K562 (cell line): ENCODE results near the gene MDM4. TPM values are rescaled to one million over a fixed set of nuclear protein-coding genes. Genes with fewer than 3 reads are reported as not detected.
A peak's percentile ranks its signal among the peaks of the same experiment; 100 is the strongest.

Experiments used
- CHD7 ChIP-seq: fragments of 200-600 bp; sonication (generic); IDR thresholded peaks from one replicate; pipeline ENCODE4 v1.6.1; 2012; ENCODE audit warnings: mild to moderate bottlenecking, low read depth, low read length, inconsistent platforms
- FOXP4 ChIP-seq: sonication (generic); formaldehyde crosslinking; IDR thresholded peaks from 2 replicates; pipeline ENCODE4 v1.8.0; 2022; ENCODE audit warnings: mild to moderate bottlenecking, missing genetic modification reagents, borderline replicate concordance
- FUS ChIP-seq: fragments of 200-400 bp; formaldehyde crosslinking; optimal IDR thresholded peaks from 2 replicates; pipeline ENCODE3; 2017; ENCODE audit warnings: low read depth, low read length
- IRF1 ChIP-seq: sonication (generic); formaldehyde crosslinking; IDR thresholded peaks from 2 replicates; pipeline ENCODE4 v1.8.0; 2022; ENCODE audit warnings: missing genetic modification reagents, mild to moderate bottlenecking, borderline replicate concordance
- KLF16 ChIP-seq: IDR thresholded peaks from 2 replicates; pipeline ENCODE4 v1.6.1; 2016; ENCODE audit warnings: antibody characterized with exemption
- MED1 ChIP-seq: sonication (generic); formaldehyde crosslinking; IDR thresholded peaks from 2 replicates; pipeline ENCODE4 v1.8.1; 2023; ENCODE audit warnings: missing genetic modification reagents, borderline replicate concordance
- PRDM10 ChIP-seq: fragments of 450-650 bp; IDR thresholded peaks from 2 replicates; pipeline ENCODE4 v1.6.1; 2018; ENCODE audit not compliant: partially characterized antibody
- TFAM ChIP-seq: fragments of 250-450 bp; sonication (Bioruptor Pico); conservative IDR thresholded peaks from 2 replicates; pipeline ENCODE4 v1.5.0; 2021; ENCODE audit warnings: mild to moderate bottlenecking, moderate library complexity
- polyA plus RNA-seq, 8 experiments: library from polyadenylated mRNA; depleted of rRNA in 4 of 8; stranded (reverse) in 5 of 8; unstranded in 3 of 8; fragments of >200 nt; fragmentation: Nextera tagmentation in 2 of 8; fragmentation: Illumina TruSeq in 1 of 8; extraction: Ambion mirVana in 2 of 8; extraction: Trizol in 1 of 8; gene quantifications; 2 replicates each; pipeline versions ENCODE4 v1.2.1 to v1.2.3, GENCODE V29; 2011 to 2014; ENCODE audit warnings: inconsistent platforms in 1 of 8, missing spikeins in 1 of 8
- total RNA-seq, 7 experiments: library from RNA; depleted of rRNA in 6 of 7; stranded (reverse); fragments of >200 nt in 6 of 7; fragmentation: Illumina TruSeq in 2 of 7; extraction: Trizol in 2 of 7; gene quantifications; 2 replicates each; pipeline versions ENCODE4 v1.2.1 to v1.2.3, GENCODE V29; 2011 to 2021; ENCODE audit warnings: low replicate concordance in 1 of 7

MDM4 gene
- total and polyA plus RNA-seq, 9 of the 15 experiments (the other 6 are each of a cell fraction or from before 2014, with no cell fraction given) = 3.3 to 61.7 (median 21.2) TPM

GRCh38 chr1:204506201-204506968 lies 9.8 kb upstream of the MDM4 start (continued):
- no peak for TF ChIP-seq CHD7
- TF ChIP-seq KLF16 = no peak
- TF ChIP-seq FUS = no peak
- no peak for TF ChIP-seq MED1 (CRISPR knock-in tag)
- TF ChIP-seq IRF1 (CRISPR knock-in tag) = no peak
- TF ChIP-seq FOXP4 = no peak
- peak; percentile 13 for TF ChIP-seq PRDM10
- no peak for TF ChIP-seq TFAM (CRISPR knock-in tag)
